ENCODE results near the gene NRP1.

DNA sequence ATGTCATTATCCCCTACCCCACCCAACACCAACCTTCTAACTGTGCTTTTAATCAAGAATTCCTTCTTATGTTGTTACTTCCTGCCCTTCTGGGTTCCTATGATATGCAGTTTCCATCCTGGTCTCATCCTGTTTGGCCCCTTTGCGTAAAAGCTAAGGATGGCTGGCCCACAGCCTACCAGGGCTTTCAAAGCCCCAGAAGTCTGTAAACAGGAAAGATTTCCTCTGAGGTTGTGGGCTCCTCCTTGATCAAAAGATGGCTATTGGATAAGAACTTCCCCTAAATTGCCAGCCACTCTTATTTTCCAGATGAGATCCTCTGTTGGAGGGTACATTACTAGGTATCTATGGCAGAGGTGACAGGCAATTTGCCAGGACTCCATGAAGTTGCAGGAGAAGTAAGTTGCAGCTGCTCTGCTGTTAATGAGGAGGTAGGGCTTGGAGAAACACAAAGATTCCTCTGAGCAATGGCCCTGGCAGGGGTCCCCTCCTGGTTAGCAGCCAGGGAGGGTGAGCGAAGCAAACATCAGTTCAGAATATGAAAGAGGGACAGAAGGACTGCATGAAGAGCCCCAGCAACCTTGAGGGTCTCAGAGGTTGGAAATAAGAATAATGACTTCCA is 32.1 kb downstream of the NRP1 start:
- TF ChIP-seq, protein P1, sequence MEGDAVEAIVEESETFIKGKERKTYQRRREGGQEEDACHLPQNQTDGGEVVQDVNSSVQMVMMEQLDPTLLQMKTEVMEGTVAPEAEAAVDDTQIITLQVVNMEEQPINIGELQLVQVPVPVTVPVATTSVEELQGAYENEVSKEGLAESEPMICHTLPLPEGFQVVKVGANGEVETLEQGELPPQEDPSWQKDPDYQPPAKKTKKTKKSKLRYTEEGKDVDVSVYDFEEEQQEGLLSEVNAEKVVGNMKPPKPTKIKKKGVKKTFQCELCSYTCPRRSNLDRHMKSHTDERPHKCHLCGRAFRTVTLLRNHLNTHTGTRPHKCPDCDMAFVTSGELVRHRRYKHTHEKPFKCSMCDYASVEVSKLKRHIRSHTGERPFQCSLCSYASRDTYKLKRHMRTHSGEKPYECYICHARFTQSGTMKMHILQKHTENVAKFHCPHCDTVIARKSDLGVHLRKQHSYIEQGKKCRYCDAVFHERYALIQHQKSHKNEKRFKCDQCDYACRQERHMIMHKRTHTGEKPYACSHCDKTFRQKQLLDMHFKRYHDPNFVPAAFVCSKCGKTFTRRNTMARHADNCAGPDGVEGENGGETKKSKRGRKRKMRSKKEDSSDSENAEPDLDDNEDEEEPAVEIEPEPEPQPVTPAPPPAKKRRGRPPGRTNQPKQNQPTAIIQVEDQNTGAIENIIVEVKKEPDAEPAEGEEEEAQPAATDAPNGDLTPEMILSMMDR (IDR thresholded peaks at IDR 0.05) = no peak
- TF ChIP-seq POLR2A (IDR thresholded peaks at IDR 0.05) = no peak

All from lower leg skin (tissue), 3 donors.